GM21360 (cell line): ENCODE results near the gene ADGRE2.
A peak's percentile ranks its signal among the peaks of the same experiment; 100 is the strongest.

Experiments
- ATAC-seq: cut with Tn5 transposase; IDR thresholded peaks from one replicate; pipeline ENCODE4 v1.9.1; 2021; ENCODE audit warnings: mild to moderate bottlenecking, moderate library complexity; ENCODE audit not compliant: unreplicated experiment

ADGRE2 gene

DNA sequence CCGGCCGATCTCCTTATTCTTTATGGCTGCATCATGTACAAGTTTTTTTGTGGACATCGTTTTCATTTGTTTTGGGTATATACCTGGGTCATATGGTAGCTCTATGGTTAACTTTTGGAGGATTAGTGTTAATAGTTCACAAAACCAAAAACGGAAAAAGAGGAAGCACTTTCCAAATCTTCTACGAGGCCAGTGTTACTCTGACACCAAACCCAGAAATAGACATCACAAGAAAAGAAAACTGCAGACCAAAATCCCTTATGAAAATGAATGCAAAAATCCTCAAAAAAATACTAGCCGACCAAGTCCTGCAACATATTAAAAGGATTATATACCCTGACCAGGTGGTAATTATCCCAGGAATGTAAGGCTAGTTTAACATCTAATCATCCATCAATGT is 29.8 kb downstream of the ADGRE2 start:
- ATAC-seq: no peak

DNA sequence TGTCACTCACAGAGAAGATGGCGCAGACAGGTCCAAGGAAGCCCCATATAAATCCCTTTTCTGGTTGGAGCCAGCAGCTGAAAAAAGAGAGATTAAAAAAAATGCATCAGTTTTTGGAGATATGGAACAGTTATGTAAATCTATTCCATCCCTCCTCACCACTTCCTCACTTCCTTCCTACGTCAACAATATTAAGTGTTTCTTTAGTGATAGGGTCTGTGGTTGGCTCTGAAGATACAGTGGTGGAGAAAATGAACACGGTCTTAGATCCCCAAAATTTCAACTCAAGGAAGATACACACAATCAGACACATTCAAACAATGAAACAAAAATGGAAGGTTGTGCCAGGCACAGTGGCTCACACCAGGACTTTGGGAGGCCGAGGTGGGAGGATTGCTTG is 31.5 kb downstream of the ADGRE2 start:
- ATAC-seq: no peak

GRCh38 chr19:14735915-14736314 is 42.4 kb downstream of the ADGRE2 start:
- no peak for ATAC-seq

DNA sequence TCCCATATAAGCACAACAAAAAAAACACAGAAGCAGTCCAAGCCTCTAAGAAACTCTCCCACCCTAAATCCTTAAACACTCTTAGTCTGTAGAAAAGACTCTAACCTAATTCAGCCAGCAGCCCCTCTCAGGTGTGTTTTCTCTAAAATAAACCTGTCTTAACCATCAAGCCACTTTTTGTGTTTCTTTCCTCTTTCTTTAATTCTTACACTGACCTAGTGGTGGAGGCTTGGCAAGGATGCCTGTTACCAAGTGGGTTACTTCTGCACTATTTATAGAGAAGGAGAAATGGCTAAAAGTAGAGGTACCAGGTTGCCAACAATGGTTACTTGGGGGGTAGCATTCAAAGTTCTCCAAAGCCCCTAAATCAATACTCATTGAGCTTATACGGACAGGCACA is 44.8 kb downstream of the ADGRE2 start:
- no peak for ATAC-seq

DNA sequence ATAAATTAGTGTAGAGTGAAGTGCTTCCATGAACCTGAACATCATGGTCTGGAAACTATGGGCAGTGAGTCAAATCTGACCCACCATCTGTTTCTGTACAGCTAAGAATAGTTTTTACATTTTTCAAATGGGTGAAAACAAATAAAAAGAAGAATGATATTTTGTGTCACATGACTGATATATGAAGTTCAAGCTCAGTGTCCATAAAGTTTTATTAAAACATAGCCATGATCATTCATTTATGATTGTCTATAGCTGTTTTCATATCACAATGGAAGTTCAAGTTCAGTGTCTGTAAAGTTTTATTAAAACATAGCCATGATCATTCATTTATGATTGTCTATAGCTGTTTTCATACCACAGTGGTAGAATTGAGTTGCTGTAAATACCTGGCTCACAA is 45.9 kb downstream of the ADGRE2 start:
- no peak for ATAC-seq

GRCh38 chr19:14731200-14731599 is 47.2 kb downstream of the ADGRE2 start:
- no peak for ATAC-seq

GRCh38 chr19:14728595-14728994 is 49.8 kb downstream of the ADGRE2 start:
- ATAC-seq: no peak

GRCh38 chr19:14722127-14722526 is 56.2 kb downstream of the ADGRE2 start:
- no peak for ATAC-seq

- no peak for ATAC-seq
Observed at GRCh38 chr19:14719162-14719561, 59.2 kb downstream of the ADGRE2 start.

DNA sequence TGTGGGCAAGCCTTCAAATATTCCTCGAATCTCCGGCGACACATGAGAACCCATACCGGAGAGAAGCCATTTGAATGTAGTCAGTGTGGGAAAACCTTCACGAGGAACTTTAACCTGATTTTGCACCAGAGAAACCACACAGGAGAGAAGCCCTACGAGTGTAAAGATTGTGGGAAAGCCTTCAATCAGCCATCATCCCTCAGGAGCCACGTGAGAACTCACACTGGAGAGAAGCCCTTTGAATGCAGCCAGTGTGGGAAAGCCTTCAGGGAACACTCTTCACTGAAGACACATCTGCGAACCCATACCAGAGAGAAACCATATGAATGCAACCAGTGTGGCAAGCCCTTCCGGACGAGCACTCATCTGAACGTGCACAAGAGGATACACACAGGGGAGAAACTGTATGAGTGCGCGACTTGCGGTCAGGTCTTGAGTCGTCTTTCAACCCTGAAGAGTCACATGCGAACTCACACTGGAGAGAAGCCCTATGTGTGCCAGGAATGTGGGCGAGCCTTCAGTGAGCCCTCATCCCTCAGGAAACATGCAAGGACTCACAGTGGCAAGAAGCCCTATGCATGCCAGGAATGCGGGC is 59.7 kb downstream of the ADGRE2 start:
- no peak for ATAC-seq

DNA sequence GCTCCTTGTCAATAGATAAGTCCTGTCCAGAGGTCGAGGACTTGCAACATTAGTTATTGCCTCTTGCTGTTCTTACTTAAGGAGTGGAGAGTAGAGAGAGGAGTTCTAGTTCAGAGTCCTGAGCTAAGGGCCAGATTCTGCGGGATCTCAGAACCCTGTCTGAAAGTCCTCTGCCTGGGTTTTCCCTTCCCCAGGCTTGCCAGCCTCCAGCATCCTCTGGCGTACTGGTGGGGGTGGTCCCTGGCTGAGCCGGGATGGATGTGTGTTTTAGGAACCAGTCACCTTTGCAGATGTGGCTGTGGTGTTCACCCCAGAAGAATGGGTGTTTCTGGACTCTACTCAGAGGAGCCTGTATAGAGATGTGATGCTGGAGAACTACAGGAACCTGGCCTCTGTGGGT is 62.5 kb downstream of the ADGRE2 start:
- no peak for ATAC-seq

DNA sequence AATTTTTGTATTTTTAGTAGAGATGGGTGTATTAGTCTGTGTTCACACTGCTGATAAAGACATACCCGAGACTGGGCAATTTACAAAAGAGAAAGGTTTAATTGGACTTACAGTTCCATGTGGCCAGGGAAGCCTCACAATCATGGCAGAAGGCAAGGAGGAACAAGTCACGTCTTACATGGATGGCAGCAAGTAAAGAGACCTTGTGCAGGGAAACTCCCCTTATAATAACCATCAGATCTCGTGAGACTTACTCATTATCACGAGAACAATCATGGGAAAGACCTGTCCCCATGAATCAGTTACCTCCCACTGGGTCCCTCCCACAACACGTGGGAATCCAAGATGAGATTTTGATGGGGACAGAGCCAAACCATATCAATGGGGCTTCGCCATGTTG is 73.9 kb downstream of the ADGRE2 start:
- no peak for ATAC-seq

DNA sequence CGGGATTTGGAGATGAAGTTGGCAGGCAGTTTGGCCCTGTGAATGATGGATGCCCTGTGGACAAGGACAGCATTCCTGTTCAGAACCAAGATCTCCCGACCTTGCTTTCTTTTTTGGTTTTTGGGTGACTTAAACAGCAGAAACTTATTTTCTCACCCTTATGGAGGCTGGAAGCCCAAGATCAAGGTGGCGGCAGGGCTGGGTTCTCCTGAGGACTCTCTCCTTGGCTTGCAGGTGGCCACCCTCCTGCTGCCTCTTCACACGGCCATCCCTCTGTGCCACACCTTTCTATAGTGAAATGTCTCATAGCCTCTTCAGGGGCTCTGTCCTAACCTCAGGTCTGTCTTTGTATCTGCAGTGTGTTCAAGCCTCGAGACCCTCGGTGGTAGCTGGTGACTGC is 74.5 kb downstream of the ADGRE2 start:
- ATAC-seq: no peak

GRCh38 chr19:14700711-14701375 is 77.5 kb downstream of the ADGRE2 start:
- ATAC-seq: no peak

GRCh38 chr19:14699641-14700040 is 78.7 kb downstream of the ADGRE2 start:
- ATAC-seq: no peak

DNA sequence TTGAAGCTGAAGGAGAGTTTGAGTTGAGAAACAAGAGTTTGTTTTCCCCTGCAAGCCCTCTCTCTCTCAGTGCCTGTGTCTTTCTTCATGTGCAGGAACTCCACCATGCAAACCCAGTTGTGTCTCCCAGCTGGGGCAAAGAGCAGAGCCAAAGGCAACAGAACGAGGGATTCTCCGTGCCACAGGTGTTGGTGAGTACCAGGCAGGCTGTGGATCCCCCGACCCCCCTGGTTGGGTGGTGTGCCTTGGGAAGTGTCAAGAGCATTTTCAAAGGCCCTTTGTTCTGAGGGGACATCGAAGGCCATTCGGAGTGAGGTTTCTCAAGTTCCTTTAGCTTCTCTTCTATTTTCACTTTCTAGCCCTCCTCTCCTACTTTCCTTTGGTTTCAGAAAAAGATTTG is 82.9 kb downstream of the ADGRE2 start:
- no peak for ATAC-seq

DNA sequence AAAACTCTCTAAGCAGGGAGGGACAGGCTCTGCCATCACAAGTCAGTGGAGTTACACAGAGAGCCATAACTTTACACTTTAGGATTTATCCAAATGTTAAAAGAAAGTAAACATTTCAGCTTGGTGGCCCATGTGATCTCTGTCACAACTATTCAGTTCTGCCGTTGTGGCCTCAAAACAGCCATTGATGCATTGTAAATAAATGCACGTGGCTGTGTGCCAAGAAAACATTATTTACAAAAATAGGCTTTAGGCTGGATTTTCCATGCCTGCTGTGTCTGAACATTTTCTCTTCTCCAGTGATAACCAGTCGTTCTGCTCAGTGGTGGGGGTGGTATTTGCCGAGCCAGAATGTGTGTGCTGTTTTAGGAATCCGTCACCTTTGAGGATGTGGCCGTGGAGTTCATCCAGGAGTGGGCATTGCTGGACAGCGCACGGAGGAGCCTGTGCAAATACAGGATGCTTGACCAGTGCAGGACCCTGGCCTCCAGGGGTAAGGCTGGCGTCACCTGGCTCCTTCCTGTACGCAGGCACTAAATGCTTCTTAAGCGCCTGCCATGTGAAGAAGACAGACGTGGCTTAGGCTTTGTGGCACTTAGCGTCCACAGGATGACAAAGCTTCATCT is 83.6 kb downstream of the ADGRE2 start:
- no peak for ATAC-seq

DNA sequence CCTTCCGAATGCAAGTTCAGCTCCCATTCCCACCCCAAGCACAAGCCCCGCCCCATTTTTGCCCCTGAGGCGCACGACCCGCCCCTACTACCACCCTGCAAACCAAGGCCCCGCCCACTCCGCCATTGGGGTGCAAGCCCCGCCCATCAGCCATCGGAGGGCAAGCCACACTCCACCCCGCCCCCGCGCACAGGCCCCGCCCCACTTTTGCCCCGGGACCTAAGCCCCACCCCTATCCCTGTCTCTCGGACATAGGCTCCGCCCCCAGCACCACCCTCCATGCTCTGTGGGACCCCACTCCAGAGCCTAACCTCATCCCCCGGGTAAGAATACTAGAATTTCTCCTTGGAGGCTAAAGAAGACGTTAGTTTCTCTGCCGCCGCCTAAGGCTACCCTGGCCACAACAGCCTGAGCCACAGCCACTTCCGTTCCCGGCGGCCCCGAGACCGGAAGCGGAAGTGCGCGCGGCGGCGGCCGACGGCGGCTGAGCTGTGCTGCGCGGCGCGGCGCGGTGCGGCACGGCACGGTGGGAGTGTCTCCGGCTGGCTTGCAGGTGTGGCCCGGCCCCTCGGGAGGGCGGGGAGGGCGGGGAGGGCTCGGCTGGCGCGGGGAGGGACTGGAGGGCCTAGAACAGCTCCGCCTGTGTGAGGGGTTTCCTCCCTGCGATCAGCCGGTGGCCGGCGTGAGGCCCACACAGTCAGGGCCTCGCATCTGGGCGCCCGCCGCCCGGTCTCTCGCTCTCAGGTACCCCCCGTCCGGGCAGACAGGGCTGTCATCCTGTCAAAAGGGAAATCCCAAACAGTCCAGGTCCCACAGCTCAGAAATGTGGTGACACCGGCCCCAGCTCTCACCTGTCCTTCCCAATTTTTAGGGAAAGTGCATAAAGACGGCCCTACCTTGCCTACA is 88.5 kb downstream of the ADGRE2 start, which contains the start of gene ZNF333:
ZNF333 (plus strand) TSS at position 451 of the 906 bp plus-strand sequence. CDS start 3,444 bp downstream, outside the sequence.
- peak; percentile 78 for ATAC-seq

DNA sequence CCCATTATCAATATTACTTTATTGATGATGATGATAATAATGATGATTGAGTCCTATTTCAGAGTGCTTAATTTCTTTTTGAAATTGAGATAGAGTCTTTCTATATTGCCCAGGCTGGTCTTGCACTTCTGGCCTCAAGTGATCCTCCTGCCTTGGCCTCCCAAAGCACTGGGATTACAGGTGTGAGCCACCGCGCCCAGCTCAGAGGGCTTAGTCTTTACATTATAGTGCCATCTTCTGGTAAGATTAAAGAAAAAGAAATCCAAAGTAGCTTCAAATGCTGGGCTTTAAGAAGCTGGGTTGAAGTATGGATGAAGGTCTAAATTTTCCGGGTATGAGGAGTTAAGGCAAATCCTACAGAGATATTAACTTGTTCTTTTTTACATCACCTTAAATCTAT is 91.9 kb downstream of the ADGRE2 start:
- no peak for ATAC-seq

- no peak for ATAC-seq
Observed at GRCh38 chr19:14683439-14683838, 94.9 kb downstream of the ADGRE2 start.
